Stimulated activated CD4-positive, alpha-beta T cell treated with anti-CD3 and anti-CD28 coated beads, Interleukin-1b, Interleukin-23, amount 100 ng/mL, for 48 hours (primary cell): Measurements from ENCODE around the gene DCLK1.
"Not testable (repeated sequence)": the region's sequence is repeated elsewhere in the genome, so short reads cannot be mapped to it uniquely, and the experiment has no call there.

Experiments
- DNase-seq: peaks from one replicate; pipeline ENCODE4 v3.0.0-alpha.2; 2020

DCLK1 gene

DNA sequence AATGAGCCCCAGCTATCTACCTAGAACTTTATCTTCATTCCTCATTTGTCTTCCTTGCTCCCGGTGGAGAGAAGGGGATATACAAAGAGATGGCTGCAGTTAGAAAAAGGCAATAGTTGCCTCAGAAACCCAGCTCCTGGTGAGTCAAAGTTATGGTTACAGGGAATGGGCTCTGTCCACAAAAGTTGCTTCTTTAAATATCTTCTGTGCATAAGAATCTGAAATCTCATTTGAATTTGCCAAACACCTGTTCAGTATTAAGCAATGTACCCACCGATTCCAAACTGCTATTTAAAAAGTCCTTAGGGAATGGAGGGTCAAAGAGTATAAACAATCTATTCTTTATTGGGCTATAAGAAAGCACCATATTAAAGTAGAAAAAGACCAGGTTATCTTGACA, 48.4 kb downstream of the DCLK1 start:
- no peak for DNase-seq

DNA sequence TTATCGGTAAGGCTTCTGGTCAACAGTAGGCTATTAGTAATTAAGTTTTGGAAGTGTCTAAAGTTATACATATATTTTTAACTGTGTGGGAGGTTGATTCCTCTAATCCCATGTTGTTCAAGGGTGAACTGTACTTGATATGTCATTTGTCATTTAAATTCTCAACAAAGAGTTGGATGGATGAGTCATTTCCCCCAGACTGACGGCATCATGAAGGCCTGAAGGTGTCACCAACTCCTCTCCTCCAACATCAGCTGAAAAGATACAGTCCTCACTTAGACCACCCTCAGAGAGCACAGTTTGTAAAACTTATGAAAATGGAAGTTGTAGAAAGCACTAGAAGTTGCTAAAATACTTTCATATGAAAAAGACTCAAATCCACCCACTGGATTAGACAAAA, 48.8 kb downstream of the DCLK1 start:
- no peak for DNase-seq

DNA sequence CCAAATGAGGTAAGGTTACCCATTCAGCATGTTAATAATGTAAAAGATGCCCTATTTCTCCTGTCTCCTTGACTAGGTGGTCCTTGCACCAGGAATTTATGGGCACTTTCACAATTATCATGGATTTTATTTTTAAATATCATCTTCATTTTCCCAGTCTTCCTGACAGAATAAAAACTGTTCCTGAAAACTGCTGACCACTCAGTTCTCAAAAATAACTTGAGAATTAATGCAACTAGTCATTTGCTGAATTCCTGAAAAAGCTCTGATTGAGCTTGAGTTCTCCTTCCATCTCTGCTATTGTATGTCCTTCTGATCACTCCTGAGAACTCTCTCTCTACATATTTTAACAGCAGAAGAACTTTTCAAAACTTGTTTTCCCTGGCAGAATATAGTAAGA, 55.0 kb downstream of the DCLK1 start:
- DNase-seq = no peak

DNA sequence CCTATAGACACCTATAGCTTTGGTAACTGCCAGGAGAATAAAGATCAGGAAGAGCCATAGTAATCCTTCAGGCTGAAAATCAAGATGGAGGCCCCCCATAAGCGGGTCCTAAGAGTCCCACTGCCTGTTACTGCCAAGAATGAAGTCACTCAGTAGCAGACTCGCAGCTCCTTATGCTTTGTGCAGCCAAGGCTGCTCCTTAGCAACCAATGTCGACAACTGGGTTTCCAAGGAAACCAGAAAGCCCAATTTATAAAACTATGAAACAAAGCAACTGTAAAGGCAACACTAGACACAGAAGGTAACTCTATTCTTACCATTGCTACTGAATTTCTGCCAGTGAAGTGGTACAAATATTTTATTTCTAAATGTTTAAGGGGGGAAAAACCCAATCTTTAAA, 56.5 kb downstream of the DCLK1 start:
- no peak for DNase-seq

DNA sequence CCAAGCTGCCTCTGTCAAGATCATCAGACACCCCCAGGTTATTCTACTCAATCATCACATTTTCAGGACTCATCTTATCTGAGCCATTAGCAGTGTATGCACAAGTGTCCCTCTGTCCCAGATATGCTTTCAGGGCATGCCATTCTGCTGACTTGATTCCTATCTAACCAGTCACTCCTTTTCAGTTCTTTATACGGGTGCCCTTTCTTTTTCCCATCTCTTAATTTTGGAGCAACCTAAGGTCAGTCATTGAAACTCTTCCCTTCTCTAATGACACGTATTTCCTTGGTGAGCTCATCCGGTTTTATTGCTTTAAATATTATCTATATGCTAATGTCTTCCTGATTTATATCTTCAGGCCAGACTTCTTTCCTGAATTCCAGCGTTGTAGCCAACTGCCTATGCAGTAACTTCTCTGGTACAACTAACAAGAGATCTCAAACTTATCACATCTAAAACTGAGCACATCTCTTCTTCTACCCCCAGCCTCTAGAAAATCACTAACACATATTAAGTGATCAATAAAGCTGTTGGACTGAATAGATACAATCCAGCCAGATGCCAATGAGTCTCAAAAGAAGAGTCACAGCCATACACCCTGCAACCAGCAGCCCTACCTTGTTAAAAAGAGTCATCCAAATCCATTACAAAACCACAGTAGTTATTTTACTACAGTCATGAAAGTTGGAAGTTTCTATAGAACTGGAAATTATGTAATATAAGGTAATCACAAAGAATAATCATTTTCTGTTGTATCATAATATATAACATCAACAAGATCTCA, 58.8 kb downstream of the DCLK1 start:
- DNase-seq = no peak

DNA sequence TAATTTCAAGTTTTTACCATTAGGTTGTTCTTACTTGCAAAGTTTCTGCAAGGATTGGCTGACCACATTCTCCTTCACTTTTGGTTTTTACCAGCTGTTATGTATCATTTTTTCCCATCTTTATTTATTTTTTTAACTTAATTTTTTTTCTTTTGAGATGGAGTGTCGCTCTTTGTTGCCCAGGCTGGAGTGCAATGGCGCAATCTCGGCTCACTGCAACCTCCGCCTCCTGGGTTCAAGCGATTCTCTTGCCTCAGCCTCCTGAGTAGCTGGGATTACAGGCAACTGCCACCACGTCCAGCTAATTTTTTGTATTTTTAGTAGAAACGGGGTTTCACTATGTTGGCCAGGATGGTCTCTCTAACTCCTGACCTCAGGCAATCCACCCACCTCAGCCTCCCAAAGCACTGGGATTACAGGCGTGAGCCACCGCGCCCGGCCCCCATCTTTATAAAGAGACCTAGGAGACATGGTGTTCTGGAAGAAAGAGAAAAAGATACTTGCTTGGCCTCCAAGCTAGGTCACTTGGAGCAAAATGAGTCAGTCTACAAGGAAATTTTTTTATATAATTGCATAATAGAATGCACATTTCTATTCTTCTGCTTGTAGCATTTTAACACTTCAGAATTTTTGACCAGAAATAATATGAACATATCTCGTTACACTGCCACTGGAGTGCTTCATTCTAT, 60.5 kb downstream of the DCLK1 start:
- not testable (repeated sequence) for DNase-seq

GRCh38 chr13:36069881-36070366, 61.3 kb downstream of the DCLK1 start:
- DNase-seq = no peak

GRCh38 chr13:36068991-36069390, 62.2 kb downstream of the DCLK1 start:
- DNase-seq = no peak

DNA sequence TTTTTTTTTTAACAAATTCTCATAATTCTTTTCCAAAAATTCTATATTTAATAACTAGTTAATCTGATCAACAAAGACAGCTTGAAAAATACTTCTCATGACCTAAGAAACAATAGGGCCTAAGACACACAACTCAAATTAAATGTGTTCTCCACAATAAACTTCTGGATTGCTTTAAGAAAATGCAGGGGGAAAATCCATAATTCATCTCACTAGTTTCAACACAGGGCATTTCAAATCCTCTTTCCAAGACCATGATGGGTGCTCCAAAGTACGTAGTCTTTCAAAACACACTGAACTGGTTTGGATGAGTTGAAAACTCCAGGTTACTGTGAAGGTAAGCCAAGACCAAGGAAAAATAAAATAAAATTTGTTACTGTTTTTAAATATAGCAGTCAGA, 62.6 kb downstream of the DCLK1 start:
- no peak for DNase-seq

GRCh38 chr13:36067746-36068381, 63.3 kb downstream of the DCLK1 start:
- DNase-seq = no peak

DNA sequence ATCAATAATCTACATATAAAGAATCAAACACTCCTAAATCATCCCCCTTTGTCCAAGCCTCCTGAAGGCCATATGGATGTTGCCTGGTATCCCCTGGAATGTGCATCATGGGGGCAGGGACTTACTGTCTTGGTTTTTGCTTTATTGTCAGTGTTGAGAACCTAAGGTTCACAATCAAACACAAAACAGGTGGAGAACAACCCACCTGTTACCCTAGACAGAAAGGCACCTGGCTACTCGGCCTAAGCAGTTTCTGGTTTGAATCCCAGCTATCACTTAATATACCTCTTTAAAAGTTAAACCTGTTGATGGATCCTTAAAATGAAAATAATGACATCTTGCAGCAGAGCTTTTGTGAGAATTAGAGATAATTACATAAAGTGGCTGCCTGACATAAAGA, 68.9 kb downstream of the DCLK1 start:
- no peak for DNase-seq

GRCh38 chr13:36061621-36062020, 69.6 kb downstream of the DCLK1 start:
- no peak for DNase-seq

DNA sequence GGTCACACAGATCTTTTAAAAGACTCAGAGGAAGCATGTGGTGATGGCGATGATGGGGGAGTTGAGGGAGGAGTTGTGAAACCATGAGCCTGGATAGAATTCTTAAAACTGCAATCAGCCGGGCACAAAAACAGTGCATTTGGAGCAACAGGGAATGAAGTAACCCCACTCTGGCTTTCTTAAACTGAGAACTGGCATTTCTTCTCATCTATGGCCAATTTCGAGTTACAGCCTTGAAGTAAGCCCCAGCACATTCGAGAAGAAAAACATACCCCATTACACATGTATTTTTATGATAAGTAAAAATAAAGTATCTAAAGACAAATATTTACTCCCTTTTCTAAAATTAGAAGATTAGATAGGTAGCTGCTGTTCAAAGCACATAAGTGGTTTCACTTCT, 70.1 kb downstream of the DCLK1 start:
- DNase-seq = no peak

- DNase-seq = no peak
These were observed 71.9 kb downstream of the DCLK1 start for GRCh38 chr13:36059321-36059720.

DNA sequence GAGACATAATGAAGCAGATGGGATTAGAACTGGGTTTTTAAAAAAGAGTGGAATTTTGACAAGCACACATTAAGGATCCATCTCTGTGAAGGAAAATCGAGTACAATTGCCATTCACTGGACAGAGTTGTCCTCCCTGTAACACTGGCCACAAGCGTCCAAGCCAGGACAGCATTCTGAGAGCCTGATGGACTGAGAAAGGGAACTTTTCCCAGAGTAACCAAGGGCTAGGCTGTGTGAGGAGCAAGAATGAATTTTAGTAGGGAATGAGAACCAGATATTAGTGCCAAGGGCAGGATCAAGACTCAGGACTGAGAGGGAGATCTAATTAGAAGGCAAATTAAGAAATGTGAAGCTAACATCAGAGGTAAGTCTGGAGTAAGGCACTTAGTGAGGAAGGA, 73.1 kb downstream of the DCLK1 start:
- no peak for DNase-seq

DNA sequence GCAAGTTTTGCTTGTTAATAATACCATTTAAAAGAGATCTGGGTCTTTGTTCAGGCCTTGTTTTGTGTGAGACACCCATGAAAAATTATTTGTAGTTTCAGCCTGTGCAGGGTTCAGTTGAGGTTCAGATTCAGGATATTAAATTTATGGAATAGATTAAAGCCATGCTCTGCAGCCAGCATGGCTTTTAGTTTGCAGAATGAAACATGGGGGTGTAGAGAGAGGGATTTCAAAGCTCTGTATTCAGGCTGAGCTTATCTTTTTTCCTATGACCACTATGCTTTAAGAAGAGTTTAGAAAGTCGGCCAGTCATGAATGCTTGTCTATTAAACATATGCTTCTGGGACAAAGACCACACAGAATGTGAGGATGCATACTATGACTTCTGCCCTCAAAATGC, 73.6 kb downstream of the DCLK1 start:
- no peak for DNase-seq

GRCh38 chr13:36057041-36057440, 74.1 kb downstream of the DCLK1 start:
- no peak for DNase-seq

GRCh38 chr13:36055366-36055765, 75.8 kb downstream of the DCLK1 start:
- no peak for DNase-seq

DNA sequence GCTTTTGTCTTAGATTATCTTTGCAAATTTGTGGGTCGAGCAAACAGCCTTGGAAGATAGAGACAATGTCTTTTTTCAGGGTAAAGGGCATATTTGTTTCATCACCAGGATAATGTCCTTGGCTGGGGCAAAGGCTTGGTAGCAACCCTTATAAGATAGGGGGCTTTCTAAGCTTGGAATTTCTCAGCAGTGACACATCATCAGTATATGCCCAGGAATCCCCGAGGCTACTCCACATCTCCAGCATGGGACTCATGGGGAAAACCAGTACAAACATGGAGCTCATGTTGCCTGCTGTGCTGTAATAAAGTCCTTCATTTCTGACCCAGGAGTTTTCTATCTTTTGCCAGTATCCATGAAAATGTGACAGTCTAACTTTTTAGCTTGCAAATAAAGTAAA, 77.1 kb downstream of the DCLK1 start:
- no peak for DNase-seq

GRCh38 chr13:36051082-36051481, 80.1 kb downstream of the DCLK1 start:
- DNase-seq = no peak

DNA sequence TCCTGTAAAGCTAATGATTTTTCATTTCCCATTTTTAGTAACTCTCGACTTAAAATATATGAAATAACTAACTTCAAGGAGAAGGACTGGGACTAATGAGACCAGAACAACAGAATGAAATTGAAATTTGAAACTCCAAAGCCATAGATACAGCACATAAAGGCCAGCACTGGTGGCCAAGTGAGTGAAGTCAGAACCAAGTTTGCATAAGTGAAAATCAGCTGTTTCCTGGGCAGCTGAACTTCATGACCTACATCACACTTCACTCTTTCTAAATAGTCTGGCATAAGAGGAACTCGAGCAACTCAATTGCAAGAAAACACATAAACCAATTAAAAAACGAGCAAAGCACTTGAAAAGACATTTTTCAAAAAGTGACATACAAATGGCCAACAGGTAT, 84.5 kb downstream of the DCLK1 start:
- DNase-seq = no peak

DNA sequence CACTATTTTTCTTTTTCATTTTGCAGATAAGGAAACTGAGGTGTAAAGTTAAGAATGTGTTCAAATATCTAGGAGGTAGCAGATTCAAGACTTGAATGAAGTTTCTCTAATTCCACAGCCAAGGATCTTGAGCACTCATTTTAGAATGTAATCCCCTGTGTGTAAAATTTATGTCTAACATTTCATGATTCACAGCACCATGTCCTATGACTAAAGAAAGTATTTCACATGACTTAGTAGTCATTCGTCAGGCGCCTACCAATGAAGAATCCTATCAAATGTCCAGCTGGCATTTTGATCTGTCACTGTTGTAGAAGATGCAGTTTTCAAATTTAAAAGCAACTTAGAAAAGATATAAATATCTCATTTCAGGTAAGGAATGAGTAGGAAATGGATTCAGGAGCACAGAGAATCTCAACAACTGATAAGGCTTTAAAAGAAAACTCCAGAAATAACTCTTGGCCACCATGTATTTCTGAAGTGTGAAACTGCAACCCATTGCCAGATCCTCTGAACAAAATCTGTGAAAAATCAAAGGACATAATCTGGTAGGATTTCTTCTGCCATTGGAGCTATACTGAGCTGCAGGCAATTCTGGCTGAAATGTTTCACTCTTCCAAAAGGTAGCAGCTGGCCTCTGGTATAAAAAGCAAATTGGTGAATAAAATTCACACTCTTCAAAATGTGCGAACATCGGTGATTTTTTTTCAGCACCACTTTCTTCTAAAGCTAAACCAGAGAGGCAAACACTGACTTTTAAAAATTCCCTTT, 92.2 kb downstream of the DCLK1 start:
- no peak for DNase-seq

DNA sequence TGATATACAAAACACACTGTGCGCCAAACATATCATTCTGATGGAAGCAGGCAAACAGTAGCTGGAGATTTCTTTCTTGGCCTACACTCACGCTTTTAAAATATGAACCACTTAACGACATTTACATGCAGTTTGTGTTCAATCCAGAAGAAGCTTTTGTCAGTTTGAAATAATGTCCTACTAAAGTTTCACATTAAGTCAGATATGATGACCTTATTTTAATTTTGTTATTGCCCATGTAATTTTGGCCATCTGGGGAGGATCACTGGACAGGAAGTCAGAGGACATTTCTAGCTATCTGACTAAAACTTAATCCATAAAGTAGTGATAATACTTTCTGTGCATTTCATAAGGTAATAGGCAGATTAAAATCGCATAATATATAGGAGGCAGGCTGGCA, 98.1 kb downstream of the DCLK1 start:
- no peak for DNase-seq
